HL-60 (cell line): Measurements from ENCODE around the gene ULK2.

Experiments used
- DNase-seq, 2 experiments: peaks; one replicate each; pipeline ENCODE4 v3.0.0-alpha.2; 2010 to 2020; ENCODE audit warnings: low read depth in 1 of 2, low spot score in 1 of 2
- H3K27ac ChIP-seq: fragments of 250-450 bp; sonication (Bioruptor Pico); replicated peaks from 2 replicates; pipeline ENCODE4 v1.5.1; 2020; ENCODE audit warnings: mild to moderate bottlenecking, moderate library complexity
- H3K27me3 ChIP-seq: fragments of 250-450 bp; sonication (Bioruptor Pico); 2 replicates; pipeline ENCODE4 v1.5.1; 2021; ENCODE audit warnings: mild to moderate bottlenecking, moderate library complexity; ENCODE audit not compliant: insufficient read depth, poor library complexity, severe bottlenecking
- H3K4me3 ChIP-seq: replicated peaks from 2 replicates; pipeline ENCODE4 v1.5.1; 2011; ENCODE audit warnings: mild to moderate bottlenecking, control low read depth, low read length; ENCODE audit not compliant: insufficient read depth
- GABPA ChIP-seq: IDR thresholded peaks from 2 replicates; pipeline ENCODE4 v1.6.1; 2012; ENCODE audit warnings: low read depth
- POLR2AphosphoS5 ChIP-seq: IDR thresholded peaks from 2 replicates; pipeline ENCODE4 v1.6.1; 2012; ENCODE audit warnings: low read depth
- SPI1 ChIP-seq: IDR thresholded peaks from 2 replicates; pipeline ENCODE4 v1.6.1; 2012; ENCODE audit warnings: low read depth, mild to moderate bottlenecking, borderline replicate concordance
- TF ChIP-seq, protein P1 (sequence below): IDR thresholded peaks from one replicate; pipeline ENCODE4 v1.5.1; 2011; ENCODE audit warnings: low read length, control low read depth, inconsistent platforms; ENCODE audit not compliant: insufficient read depth
- TF ChIP-seq, protein P2 (sequence below): IDR thresholded peaks from 2 replicates; pipeline ENCODE4 v1.6.1; 2012; ENCODE audit warnings: low read depth; ENCODE audit not compliant: insufficient replicate concordance

Gene ULK2

DNA sequence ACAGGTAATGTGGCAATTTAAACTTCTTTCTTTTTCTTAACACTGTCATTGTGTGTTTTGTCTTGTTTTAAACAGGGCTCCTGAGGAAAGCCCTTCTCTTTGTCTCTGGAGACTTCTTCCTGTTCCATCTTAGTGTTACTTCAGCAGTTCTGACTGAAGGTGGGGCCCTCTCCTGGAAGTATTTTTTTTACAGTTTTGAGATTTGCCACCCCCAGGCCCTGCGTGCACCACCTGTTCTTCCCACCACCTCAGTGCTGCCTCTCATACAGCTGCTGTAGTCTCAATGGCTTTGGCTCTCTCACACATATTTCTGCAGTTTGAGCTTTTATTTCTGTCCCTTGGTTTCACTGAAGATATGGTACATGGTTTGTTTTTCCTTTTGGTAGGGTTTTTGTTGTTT, 67.2 kb downstream of the ULK2 start:
- TF ChIP-seq SPI1 (no peak), POLR2AphosphoS5 (no peak), GABPA (no peak)
- TF ChIP-seq, protein P1, sequence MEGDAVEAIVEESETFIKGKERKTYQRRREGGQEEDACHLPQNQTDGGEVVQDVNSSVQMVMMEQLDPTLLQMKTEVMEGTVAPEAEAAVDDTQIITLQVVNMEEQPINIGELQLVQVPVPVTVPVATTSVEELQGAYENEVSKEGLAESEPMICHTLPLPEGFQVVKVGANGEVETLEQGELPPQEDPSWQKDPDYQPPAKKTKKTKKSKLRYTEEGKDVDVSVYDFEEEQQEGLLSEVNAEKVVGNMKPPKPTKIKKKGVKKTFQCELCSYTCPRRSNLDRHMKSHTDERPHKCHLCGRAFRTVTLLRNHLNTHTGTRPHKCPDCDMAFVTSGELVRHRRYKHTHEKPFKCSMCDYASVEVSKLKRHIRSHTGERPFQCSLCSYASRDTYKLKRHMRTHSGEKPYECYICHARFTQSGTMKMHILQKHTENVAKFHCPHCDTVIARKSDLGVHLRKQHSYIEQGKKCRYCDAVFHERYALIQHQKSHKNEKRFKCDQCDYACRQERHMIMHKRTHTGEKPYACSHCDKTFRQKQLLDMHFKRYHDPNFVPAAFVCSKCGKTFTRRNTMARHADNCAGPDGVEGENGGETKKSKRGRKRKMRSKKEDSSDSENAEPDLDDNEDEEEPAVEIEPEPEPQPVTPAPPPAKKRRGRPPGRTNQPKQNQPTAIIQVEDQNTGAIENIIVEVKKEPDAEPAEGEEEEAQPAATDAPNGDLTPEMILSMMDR: no peak
- TF ChIP-seq, protein P2, sequence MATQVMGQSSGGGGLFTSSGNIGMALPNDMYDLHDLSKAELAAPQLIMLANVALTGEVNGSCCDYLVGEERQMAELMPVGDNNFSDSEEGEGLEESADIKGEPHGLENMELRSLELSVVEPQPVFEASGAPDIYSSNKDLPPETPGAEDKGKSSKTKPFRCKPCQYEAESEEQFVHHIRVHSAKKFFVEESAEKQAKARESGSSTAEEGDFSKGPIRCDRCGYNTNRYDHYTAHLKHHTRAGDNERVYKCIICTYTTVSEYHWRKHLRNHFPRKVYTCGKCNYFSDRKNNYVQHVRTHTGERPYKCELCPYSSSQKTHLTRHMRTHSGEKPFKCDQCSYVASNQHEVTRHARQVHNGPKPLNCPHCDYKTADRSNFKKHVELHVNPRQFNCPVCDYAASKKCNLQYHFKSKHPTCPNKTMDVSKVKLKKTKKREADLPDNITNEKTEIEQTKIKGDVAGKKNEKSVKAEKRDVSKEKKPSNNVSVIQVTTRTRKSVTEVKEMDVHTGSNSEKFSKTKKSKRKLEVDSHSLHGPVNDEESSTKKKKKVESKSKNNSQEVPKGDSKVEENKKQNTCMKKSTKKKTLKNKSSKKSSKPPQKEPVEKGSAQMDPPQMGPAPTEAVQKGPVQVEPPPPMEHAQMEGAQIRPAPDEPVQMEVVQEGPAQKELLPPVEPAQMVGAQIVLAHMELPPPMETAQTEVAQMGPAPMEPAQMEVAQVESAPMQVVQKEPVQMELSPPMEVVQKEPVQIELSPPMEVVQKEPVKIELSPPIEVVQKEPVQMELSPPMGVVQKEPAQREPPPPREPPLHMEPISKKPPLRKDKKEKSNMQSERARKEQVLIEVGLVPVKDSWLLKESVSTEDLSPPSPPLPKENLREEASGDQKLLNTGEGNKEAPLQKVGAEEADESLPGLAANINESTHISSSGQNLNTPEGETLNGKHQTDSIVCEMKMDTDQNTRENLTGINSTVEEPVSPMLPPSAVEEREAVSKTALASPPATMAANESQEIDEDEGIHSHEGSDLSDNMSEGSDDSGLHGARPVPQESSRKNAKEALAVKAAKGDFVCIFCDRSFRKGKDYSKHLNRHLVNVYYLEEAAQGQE: no peak
- H3K4me3 ChIP-seq: no peak overlapping the region
- H3K27ac ChIP-seq: no peak overlapping the region
- DNase-seq: no peak
- H3K27me3 ChIP-seq: no peaks in the 10 kb centered on the region

DNA sequence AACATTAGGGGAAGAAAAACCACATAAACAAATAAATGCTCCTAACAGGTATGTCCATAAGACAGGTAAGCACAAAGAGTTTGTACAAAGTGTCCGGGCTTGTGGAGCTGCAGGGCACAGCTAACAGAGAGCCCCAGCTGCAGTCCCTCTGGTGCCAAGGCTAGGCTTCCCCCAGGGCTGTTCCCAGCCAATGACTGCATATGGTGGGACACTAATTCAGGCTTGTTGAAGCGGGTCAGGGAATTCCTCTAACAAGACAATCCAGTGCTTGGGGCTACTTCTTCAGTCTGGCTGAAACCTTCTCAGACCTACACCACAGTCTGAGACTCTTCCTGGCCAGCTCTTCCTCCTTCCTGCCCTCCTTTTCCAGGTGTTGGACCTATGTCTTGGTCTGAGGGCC, 67.9 kb downstream of the ULK2 start:
- no peak overlapping the region for H3K4me3 ChIP-seq
- TF ChIP-seq POLR2AphosphoS5: no peak
- no peak for TF ChIP-seq GABPA
- TF ChIP-seq, protein P2: no peak
- TF ChIP-seq, protein P1: no peak
- no peak for TF ChIP-seq SPI1
- DNase-seq: no peak
- no peaks in the 10 kb centered on the region for H3K27me3 ChIP-seq
- no peak overlapping the region for H3K27ac ChIP-seq

DNA sequence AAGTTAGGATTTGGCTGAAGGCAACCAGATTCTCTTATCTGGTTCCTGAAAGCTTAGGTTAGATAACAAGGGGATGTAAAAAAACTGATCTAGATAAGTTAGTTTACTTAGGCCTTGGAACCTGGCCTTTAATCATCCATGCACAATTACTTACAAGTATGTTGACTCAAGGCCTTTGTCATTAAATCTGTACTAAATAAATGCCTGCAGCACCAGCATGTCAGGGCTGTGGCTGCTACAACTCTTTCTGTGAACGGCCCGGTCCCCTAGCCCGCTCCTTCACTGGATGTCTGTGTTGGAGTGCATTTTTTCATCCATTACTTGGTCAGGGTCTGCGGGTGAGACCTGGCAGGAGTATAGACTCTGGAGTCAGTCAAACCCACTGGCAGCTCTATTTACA, 71.3 kb downstream of the ULK2 start:
- no peak for TF ChIP-seq SPI1
- TF ChIP-seq, protein P1: no peak
- no peak for TF ChIP-seq POLR2AphosphoS5
- TF ChIP-seq GABPA: no peak
- TF ChIP-seq, protein P2: no peak
- DNase-seq: no peak
- Histone ChIP-seq H3K27ac (no peak overlapping the region), H3K27me3 (no peaks in the 10 kb centered on the region), H3K4me3 (no peak overlapping the region)
